Liver (tissue), 3 donors: ENCODE data around the gene PRR5L.

Source experiments
- FOXA1 ChIP-seq: IDR thresholded peaks from 2 replicates; pipeline ENCODE4 v1.6.1; 2016; ENCODE audit warnings: antibody characterized with exemption
- SP1 ChIP-seq: IDR thresholded peaks from 2 replicates; pipeline ENCODE4 v1.6.1; 2018; ENCODE audit warnings: antibody characterized with exemption, mild to moderate bottlenecking
- TF ChIP-seq, protein P1 (sequence below): fragments of 150-350 bp; IDR thresholded peaks from 2 replicates; pipeline ENCODE4 v1.5.1; 2017; ENCODE audit warnings: improper control_type of control experiment, low read depth, low read length; ENCODE audit not compliant: missing input control
- TF ChIP-seq, protein P2 (sequence below): IDR thresholded peaks from 2 replicates; pipeline ENCODE4 v1.6.1; 2016; ENCODE audit warnings: antibody characterized with exemption, mild to moderate bottlenecking
- donor health status: healthy.
- donor health status: healthy.

DNA sequence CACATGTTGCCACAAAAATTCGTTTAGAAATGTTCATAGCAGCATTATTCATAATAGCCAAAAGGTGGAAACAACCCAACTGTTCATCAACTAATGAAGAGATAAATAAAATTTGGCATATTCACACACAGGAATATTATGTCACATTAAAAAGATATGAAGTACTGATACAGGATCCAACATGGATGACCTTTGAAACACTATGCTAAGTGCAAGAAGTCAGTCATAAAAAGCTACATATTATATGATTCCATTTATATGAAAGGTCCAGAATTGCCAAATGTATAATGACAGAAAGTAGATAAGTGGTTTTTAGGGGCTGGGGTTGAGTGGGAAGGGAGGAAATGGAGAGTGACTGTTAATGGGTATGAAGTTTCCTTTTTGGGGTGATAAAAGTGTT lies 9.0 kb downstream of the PRR5L start:
- TF ChIP-seq, protein P1, sequence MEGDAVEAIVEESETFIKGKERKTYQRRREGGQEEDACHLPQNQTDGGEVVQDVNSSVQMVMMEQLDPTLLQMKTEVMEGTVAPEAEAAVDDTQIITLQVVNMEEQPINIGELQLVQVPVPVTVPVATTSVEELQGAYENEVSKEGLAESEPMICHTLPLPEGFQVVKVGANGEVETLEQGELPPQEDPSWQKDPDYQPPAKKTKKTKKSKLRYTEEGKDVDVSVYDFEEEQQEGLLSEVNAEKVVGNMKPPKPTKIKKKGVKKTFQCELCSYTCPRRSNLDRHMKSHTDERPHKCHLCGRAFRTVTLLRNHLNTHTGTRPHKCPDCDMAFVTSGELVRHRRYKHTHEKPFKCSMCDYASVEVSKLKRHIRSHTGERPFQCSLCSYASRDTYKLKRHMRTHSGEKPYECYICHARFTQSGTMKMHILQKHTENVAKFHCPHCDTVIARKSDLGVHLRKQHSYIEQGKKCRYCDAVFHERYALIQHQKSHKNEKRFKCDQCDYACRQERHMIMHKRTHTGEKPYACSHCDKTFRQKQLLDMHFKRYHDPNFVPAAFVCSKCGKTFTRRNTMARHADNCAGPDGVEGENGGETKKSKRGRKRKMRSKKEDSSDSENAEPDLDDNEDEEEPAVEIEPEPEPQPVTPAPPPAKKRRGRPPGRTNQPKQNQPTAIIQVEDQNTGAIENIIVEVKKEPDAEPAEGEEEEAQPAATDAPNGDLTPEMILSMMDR, result no peak
- TF ChIP-seq SP1 (no peak), FOXA1 (no peak)
- TF ChIP-seq, protein P2, sequence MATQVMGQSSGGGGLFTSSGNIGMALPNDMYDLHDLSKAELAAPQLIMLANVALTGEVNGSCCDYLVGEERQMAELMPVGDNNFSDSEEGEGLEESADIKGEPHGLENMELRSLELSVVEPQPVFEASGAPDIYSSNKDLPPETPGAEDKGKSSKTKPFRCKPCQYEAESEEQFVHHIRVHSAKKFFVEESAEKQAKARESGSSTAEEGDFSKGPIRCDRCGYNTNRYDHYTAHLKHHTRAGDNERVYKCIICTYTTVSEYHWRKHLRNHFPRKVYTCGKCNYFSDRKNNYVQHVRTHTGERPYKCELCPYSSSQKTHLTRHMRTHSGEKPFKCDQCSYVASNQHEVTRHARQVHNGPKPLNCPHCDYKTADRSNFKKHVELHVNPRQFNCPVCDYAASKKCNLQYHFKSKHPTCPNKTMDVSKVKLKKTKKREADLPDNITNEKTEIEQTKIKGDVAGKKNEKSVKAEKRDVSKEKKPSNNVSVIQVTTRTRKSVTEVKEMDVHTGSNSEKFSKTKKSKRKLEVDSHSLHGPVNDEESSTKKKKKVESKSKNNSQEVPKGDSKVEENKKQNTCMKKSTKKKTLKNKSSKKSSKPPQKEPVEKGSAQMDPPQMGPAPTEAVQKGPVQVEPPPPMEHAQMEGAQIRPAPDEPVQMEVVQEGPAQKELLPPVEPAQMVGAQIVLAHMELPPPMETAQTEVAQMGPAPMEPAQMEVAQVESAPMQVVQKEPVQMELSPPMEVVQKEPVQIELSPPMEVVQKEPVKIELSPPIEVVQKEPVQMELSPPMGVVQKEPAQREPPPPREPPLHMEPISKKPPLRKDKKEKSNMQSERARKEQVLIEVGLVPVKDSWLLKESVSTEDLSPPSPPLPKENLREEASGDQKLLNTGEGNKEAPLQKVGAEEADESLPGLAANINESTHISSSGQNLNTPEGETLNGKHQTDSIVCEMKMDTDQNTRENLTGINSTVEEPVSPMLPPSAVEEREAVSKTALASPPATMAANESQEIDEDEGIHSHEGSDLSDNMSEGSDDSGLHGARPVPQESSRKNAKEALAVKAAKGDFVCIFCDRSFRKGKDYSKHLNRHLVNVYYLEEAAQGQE, result no peak
